CD8-positive, alpha-beta memory T cell (primary cell): ENCODE data around the gene SLC12A4. TPM values are rescaled to one million over a fixed set of nuclear protein-coding genes. Genes with fewer than 3 reads are reported as not detected.
"Not testable (repeated sequence)": the region's sequence is repeated elsewhere in the genome, so short reads cannot be mapped to it uniquely, and the experiment has no call there.

Experiments
- CTCF ChIA-PET: fragments of 350-600 bp; sonication (Branson Sonifier 250); formaldehyde crosslinking; loops from one replicate; lab custom pipeline; 2021; ENCODE audit warnings: antibody characterized with exemption; lab: Charles Lee
- POLR2A ChIA-PET: fragments of 350-600 bp; sonication (Branson Sonifier 250); formaldehyde crosslinking; loops from one replicate; lab custom pipeline; 2021; ENCODE audit warnings: antibody characterized with exemption; lab: Charles Lee
- DNase-seq, 5 donors: peaks; one replicate each; pipeline versions ENCODE4 v3.0.0 to v3.0.0-alpha.2; 2020 to 2022; ENCODE audit warnings: mixed read lengths in 1 of 5
- H3K27ac ChIP-seq: one replicate; pipeline ENCODE4 v1.7.0; 2013; ENCODE audit warnings: low read depth, mild to moderate bottlenecking, low read length, moderate library complexity
- H3K27me3 ChIP-seq: 2 replicates; pipeline ENCODE4 v1.7.0; 2013; ENCODE audit warnings: low read length, mild to moderate bottlenecking; ENCODE audit not compliant: insufficient read depth, poor library complexity, severe bottlenecking
- H3K36me3 ChIP-seq: 2 replicates; pipeline ENCODE4 v1.7.0; 2013; ENCODE audit warnings: mild to moderate bottlenecking, low read length, moderate library complexity; ENCODE audit not compliant: insufficient read depth
- H3K4me1 ChIP-seq: 2 replicates; pipeline ENCODE4 v1.7.0; 2013; ENCODE audit warnings: mild to moderate bottlenecking, low read length, moderate library complexity; ENCODE audit not compliant: insufficient read depth
- H3K4me3 ChIP-seq: 2 replicates; pipeline ENCODE4 v1.7.0; 2013; ENCODE audit warnings: mild to moderate bottlenecking, low read length
- H3K9me3 ChIP-seq: 2 replicates; pipeline ENCODE4 v1.7.0; 2013; ENCODE audit warnings: mild to moderate bottlenecking, low read length
- H3K27ac Mint-ChIP-seq, 8 donors: one replicate each; pipeline ENCODE4 v1.8.0; 2020 to 2021; ENCODE audit warnings: mixed read lengths in 8 of 8, mild to moderate bottlenecking in 6 of 8, inconsistent platforms in 3 of 8, moderate library complexity in 3 of 8
- H3K27me3 Mint-ChIP-seq, 2 donors: one replicate each; pipeline ENCODE4 v1.8.0; 2020 to 2021; ENCODE audit warnings: mixed read lengths in 2 of 2, mild to moderate bottlenecking in 1 of 2, moderate library complexity in 1 of 2
- H3K36me3 Mint-ChIP-seq, 3 donors: one replicate each; pipeline ENCODE4 v1.8.0; 2020 to 2021; ENCODE audit warnings: mixed read lengths in 3 of 3, inconsistent platforms in 1 of 3, mild to moderate bottlenecking in 1 of 3
- H3K4me1 Mint-ChIP-seq, 3 donors: one replicate each; pipeline ENCODE4 v1.8.0; 2020 to 2021; ENCODE audit warnings: mixed read lengths in 3 of 3, inconsistent platforms in 1 of 3, mild to moderate bottlenecking in 1 of 3
- H3K4me3 Mint-ChIP-seq, 7 donors: one replicate each; pipeline ENCODE4 v1.8.0; 2020 to 2021; ENCODE audit warnings: mixed read lengths in 7 of 7, mild to moderate bottlenecking in 6 of 7, moderate library complexity in 4 of 7, inconsistent platforms in 2 of 7
- H3K9me3 Mint-ChIP-seq, 5 donors: one replicate each; pipeline ENCODE4 v1.8.0; 2020 to 2022; ENCODE audit warnings: mixed read lengths in 5 of 5, mild to moderate bottlenecking in 3 of 5, moderate library complexity in 2 of 5, inconsistent platforms in 1 of 5
- polyA plus RNA-seq: library from polyadenylated mRNA; unstranded; fragments of 300-500 nt; fragmentation: Illumina TruSeq; gene quantifications from one replicate; pipeline ENCODE4 v1.2.3, GENCODE V29; 2021
- total RNA-seq, 2 experiments: library from RNA; stranded (reverse); gene quantifications; one replicate each; pipeline ENCODE4 v1.2.3, GENCODE V29; 2021

Gene SLC12A4
- total and polyA plus RNA-seq, 3 experiments from 2014 or later, result 5.1 to 34.1 (median 30.6) TPM

DNA sequence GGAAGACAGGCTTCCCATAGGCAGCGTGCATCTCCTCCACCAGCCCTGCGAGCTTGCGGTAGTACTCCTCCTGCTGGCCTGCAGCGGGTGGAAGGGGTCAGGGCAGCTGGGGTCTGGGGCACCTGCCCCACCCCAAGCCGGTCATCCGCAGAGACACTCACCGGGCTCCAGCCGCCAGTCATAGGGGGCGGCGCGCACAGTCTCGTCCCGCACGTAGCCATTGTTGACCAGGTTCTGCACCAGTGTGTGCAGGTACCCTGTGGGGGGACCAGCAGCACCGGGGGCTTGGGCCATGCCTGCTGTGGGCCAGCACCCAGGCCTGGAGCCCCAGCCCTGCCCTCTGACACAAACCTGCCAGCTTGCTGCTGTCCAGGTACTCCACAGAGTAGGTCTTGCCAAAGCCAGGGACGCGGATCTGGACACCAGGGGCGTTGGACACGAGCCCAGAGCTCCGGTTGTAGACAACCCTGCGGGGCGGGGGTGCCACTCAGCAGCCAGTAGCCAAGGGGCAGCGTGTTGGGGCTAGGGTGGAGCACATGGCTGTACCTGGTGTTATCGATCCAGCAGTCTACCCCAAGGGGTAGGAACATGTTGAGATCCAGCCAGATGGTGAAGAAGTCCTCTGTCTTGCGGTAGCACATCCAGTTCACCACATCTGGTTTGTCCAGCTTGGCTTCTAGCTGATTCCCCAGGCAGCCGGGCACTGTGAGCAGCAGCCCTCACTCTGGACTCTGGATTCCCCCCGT, 25.8 kb downstream of the SLC12A4 start:
- ChIA-PET CTCF (interaction anchor here (0.6 to 5.3 kb wide), 11 partner anchors 10 to 228 kb away, joined by 3 to 27 read pairs (median 4); partner anchors contain the start of genes DDX28, DUS2 and NRN1L), POLR2A (no interaction called here)
- Mint-ChIP-seq H3K4me1 (peaks cover 16 to 28% (median 20%) of the 10 kb centered on the region in 3 donors), H3K27ac (no peak overlapping the region), H3K36me3 (peaks cover 0 to 24% (median 0%) of the 10 kb centered on the region in 3 donors), H3K4me3 (no peak overlapping the region), H3K27me3 (no peaks in the 10 kb centered on the region), H3K9me3 (no peaks in the 10 kb centered on the region)
- Histone ChIP-seq H3K27me3 (no peaks in the 10 kb centered on the region), H3K27ac (no peak overlapping the region), H3K9me3 (no peaks in the 10 kb centered on the region), H3K36me3 (peaks cover 5% of the 10 kb centered on the region), H3K4me3 (no peak overlapping the region), H3K4me1 (peaks cover 29% of the 10 kb centered on the region)
- no peak for DNase-seq

DNA sequence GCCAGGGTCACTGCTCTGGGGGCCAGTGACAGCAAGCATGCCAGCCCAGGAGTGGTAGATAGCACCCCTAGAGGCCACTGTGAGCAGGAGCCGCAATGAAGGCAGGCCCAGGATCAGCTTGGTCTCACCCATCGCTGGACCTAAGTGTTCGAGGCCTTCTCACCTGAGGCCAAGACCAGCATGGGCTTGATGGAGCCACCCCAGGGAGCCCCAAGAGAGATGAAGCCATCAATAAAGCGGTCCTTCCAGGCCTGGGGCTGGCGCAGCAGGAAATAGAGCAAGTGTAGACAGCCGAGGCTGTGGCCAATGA, 26.3 kb downstream of the SLC12A4 start:
- Histone ChIP-seq H3K27me3 (no peaks in the 10 kb centered on the region), H3K36me3 (peaks cover 5% of the 10 kb centered on the region), H3K27ac (no peak overlapping the region), H3K4me1 (peaks cover 34% of the 10 kb centered on the region), H3K9me3 (no peaks in the 10 kb centered on the region), H3K4me3 (no peak overlapping the region)
- Mint-ChIP-seq H3K4me1 (peaks cover 19 to 32% (median 23%) of the 10 kb centered on the region in 3 donors), H3K27ac (peak overlapping the region in 3 of 8 donors; percentile 61 to 86 (median 73)), H3K27me3 (no peaks in the 10 kb centered on the region), H3K36me3 (peaks cover 0 to 23% (median 0%) of the 10 kb centered on the region in 3 donors), H3K9me3 (no peaks in the 10 kb centered on the region), H3K4me3 (no peak overlapping the region)
- POLR2A ChIA-PET, result no interaction called here
- CTCF ChIA-PET, result interaction anchor here (0.6 to 5.3 kb wide), 12 partner anchors 10 to 227 kb away, joined by 3 to 27 read pairs (median 4); partner anchors contain the start of genes DDX28, DUS2 and NRN1L
- peak in 1 of 5 donors; percentile 22 for DNase-seq

DNA sequence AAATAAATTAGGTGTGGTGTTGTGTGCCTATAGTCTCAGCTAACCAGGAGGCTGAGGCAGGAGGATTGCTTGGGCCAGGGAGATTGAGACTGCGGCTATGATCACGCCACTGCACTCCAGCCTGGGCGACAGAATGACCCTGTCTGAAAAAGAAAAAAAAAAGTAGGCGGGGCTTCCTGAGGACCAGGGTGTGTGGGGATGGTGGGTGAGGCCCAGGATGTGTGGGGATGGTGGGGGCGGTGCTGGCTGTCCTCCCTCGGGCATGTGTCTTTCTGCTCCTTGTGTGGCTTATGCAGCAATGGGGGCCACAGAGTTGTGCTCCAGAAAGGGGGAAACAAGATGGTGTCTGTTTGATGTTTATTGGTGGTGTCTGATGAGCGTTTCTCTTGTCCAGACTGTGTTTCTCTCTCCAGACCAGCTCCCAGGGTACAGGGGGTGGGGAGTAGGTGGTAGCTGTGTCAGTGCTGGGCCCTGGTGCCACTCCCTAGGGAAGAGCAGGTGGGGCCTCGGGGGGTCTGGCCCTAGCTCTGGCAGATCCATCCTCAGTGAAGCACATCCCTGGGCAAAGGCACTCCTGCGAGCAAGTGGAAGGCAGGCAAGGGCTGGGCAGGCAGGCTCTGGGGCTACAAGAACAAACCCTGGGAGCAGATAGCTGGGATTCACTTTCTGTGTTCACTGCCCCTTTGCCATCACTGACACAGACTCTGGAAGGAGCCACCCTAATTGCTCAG, 26.8 kb downstream of the SLC12A4 start:
- Histone ChIP-seq H3K36me3 (peaks cover 5% of the 10 kb centered on the region), H3K4me3 (no peak overlapping the region), H3K27ac (no peak overlapping the region), H3K9me3 (no peaks in the 10 kb centered on the region), H3K4me1 (peaks cover 38% of the 10 kb centered on the region), H3K27me3 (no peaks in the 10 kb centered on the region)
- ChIA-PET POLR2A (interaction anchor here (0.6 kb wide), 1 partner anchor 49 kb away, joined by 9 read pairs; no protein-coding TSS in a partner anchor), CTCF (interaction anchor here (0.7 to 5.3 kb wide), 15 partner anchors 9 to 227 kb away, joined by 3 to 27 read pairs (median 4); partner anchors contain the start of genes DDX28, DPEP2NB, DUS2 and NRN1L)
- Mint-ChIP-seq H3K36me3 (peaks cover 0 to 25% (median 0%) of the 10 kb centered on the region in 3 donors), H3K4me3 (no peak overlapping the region), H3K27ac (peak overlapping the region in 6 of 8 donors; percentile 29 to 86 (median 60)), H3K4me1 (peaks cover 24 to 37% (median 28%) of the 10 kb centered on the region in 3 donors), H3K27me3 (peaks cover 0 to 2% of the 10 kb centered on the region in 2 donors), H3K9me3 (no peaks in the 10 kb centered on the region)
- no peak for DNase-seq

DNA sequence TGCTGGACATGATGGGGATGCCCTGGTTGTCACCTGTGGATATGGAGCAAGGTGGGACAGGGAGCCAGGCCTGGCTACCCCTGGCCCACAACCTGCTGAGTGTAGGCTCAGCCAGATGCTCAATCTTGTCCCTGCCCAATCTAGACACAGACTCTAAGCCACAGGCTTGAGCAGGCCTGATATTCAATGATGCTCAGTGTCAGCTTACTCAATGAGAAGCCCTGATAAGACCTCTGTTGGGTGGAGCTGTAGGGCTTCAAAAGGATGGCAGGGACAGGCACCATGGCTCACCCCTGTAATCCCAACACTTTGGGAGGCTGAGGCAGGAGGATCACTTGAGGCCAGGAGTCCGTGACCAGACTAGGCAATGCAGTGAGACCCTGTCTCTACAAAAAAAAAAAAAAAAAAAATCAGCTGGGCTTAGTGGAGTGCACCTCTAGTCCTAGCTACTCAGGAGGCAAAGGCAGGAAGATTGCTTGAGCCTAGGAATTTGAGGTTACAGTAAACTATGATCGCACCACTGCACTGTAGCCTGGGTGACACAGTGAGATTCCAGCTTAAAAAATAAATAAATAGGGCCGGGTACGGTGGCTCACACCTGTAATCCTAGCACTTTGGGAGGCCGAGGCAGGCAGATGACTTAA, 27.9 kb downstream of the SLC12A4 start:
- H3K27me3 ChIP-seq, result no peaks in the 10 kb centered on the region
- H3K36me3 ChIP-seq, result peaks cover under 1% of the 10 kb centered on the region
- peaks cover 0 to 24% (median 0%) of the 10 kb centered on the region in 3 donors for H3K36me3 Mint-ChIP-seq
- H3K9me3 Mint-ChIP-seq, result no peaks in the 10 kb centered on the region
- POLR2A ChIA-PET, result no interaction called here
- H3K4me1 ChIP-seq, result peaks cover 38% of the 10 kb centered on the region
- H3K27ac Mint-ChIP-seq, result peak overlapping the region; percentile 19 to 97 (median 82)
- H3K27ac ChIP-seq, result no peak overlapping the region
- H3K4me3 Mint-ChIP-seq, result peak overlapping the region in 6 of 7 donors; percentile 50 to 87 (median 61)
- no peaks in the 10 kb centered on the region for H3K9me3 ChIP-seq
- H3K4me3 ChIP-seq, result no peak overlapping the region
- CTCF ChIA-PET, result interaction anchor here (0.8 to 5.3 kb wide), 11 partner anchors 10 to 127 kb away, joined by 3 to 27 read pairs (median 4); partner anchors contain the start of genes DPEP2NB, NRN1L and SLC12A4
- H3K27me3 Mint-ChIP-seq, result peaks cover 0 to 3% of the 10 kb centered on the region in 2 donors
- peaks cover 24 to 40% (median 31%) of the 10 kb centered on the region in 3 donors for H3K4me1 Mint-ChIP-seq
- DNase-seq, result no peak

DNA sequence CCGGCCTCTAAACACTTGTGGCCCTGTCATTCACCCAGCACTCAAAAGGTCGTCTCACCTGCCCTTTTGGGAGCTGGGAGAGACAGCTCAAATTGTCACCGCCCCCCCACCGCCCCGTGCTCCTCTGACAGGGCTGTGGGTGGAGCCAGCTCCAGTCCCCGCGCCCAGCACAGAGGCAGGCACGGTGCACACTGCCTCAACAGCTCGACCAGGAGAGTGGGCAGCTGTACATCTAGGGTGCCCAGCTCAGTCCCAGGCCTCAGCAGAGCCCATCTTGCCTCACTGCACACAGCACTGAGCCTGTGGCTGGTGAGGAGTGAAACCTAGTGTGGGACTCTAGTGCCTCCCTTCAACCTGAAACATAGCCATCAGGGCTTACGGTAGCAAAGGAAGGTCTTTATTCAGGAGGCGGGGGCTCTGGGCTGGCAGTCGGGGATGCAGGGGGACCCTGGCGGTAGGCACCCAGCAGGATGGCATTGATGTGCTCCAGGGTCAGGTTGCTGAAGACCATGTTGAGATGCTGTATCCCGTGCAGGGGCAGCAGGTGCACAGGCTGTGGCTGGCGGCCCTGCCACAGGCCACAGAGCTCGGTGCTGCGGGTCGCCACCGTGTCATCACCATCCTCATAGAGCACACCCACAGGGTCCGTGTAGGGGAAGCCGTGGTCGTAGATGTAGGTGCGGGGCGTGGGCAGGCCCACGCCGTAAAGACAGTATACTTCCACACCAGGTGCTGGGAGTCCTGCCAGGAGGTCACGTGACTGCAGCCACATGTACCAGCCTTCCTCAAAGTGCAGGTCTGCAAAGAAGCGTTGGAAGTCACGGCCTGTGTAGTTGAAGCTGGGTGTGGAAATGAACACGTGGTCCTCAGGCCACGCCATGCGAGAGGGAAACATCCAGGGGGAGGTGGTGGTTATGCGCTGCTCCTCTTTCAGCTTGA, 28.7 kb downstream of the SLC12A4 start:
- Histone ChIP-seq H3K4me3 (peak overlapping the region; percentile 35), H3K9me3 (no peaks in the 10 kb centered on the region), H3K36me3 (peaks cover 6% of the 10 kb centered on the region), H3K4me1 (peaks cover 46% of the 10 kb centered on the region), H3K27me3 (no peaks in the 10 kb centered on the region), H3K27ac (no peak overlapping the region)
- peak; percentile 7 to 67 (median 26) for DNase-seq
- Mint-ChIP-seq H3K36me3 (peaks cover 0 to 25% (median 2%) of the 10 kb centered on the region in 3 donors), H3K9me3 (no peaks in the 10 kb centered on the region), H3K27me3 (peaks cover 0 to 3% of the 10 kb centered on the region in 2 donors), H3K27ac (peak overlapping the region; percentile 14 to 97 (median 82)), H3K4me1 (peaks cover 32 to 48% (median 39%) of the 10 kb centered on the region in 3 donors), H3K4me3 (peak overlapping the region; percentile 31 to 87 (median 59))
- POLR2A ChIA-PET, result no interaction called here
- CTCF ChIA-PET, result interaction anchor here (1.2 to 5.3 kb wide), 10 partner anchors 11 to 419 kb away, joined by 3 to 27 read pairs (median 4); partner anchors contain the start of genes NRN1L and SLC12A4

DNA sequence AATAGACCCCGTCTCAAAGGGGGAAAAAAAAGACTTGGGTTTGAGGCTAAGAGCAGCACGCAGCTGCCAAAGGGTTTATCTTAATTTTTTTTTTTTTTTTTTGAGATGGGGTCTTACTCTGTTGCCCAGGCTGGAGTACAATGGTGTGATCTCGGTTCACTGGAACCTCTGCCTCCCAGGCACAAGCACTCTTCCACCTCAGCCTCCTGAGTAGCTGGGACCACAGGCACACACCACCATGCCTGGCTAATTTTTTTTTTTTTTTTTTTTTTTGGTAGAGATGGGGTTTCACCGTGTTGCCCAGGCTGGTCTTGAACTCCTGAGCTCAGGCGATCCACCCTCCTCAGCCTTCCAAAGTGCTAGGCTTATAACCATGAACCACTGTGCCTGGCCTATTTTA, 30.7 kb downstream of the SLC12A4 start:
- Mint-ChIP-seq H3K27ac (peak overlapping the region in 4 of 8 donors; percentile 97 to 99 (median 98)), H3K36me3 (peaks cover 0 to 41% (median 2%) of the 10 kb centered on the region in 3 donors), H3K4me3 (peak overlapping the region in 6 of 7 donors; percentile 100), H3K4me1 (peaks cover 40 to 60% (median 44%) of the 10 kb centered on the region in 3 donors)
- H3K27me3 ChIP-seq, DNase-seq, H3K9me3 ChIP-seq, H3K9me3 Mint-ChIP-seq, H3K27me3 Mint-ChIP-seq: not testable (repeated sequence)
- peaks cover 54% of the 10 kb centered on the region for H3K4me1 ChIP-seq
- CTCF ChIA-PET, result interaction anchor here (1.3 to 3.1 kb wide), 2 partner anchors 103 to 417 kb away, joined by 4 to 8 read pairs; no protein-coding TSS in a partner anchor
- H3K27ac ChIP-seq, result peak overlapping the region; percentile 87
- peak overlapping the region; percentile 97 for H3K4me3 ChIP-seq
- POLR2A ChIA-PET, result interaction anchor here (3.1 kb wide), 1 partner anchor 147 kb away, joined by 18 read pairs; the partner anchor contains the start of gene NFATC3
- H3K36me3 ChIP-seq, result peaks cover 19% of the 10 kb centered on the region
